A549 (cell line): Measurements from ENCODE around the gene RARB. TPM values are rescaled to one million over a fixed set of nuclear protein-coding genes. Genes with fewer than 3 reads are reported as not detected.
A peak's percentile ranks its signal among the peaks of the same experiment; 100 is the strongest.

ENCODE experiments used
- ATAC-seq, 2 experiments: fragments of 200-7000 bp in 1 of 2; fragments of >200 bp in 1 of 2; cut with Nextera tagmentation in 1 of 2; cut with Tn5 transposase in 1 of 2; 3 replicates each; pipeline versions ENCODE4 v1.8.0 to v1.9.1; 2018 to 2020; ENCODE audit warnings: mild to moderate bottlenecking in 1 of 2, moderate library complexity in 1 of 2
- CTCF ChIA-PET: fragments of 300-600 bp; sonication (Branson Sonifier 250); formaldehyde crosslinking; extraction: SDS; loops from one replicate; lab custom pipeline; 2021; ENCODE audit warnings: antibody characterized with exemption, inconsistent platforms; lab: Yijun Ruan, JAX
- POLR2A ChIA-PET: fragments of 350-600 bp; formaldehyde crosslinking; extraction: SDS; loops from one replicate; lab custom pipeline; 2021; ENCODE audit warnings: antibody characterized with exemption, inconsistent platforms; lab: Yijun Ruan, JAX
- DNase-seq, 2 experiments: peaks; one replicate each; pipeline versions ENCODE4 v3.0.0 to v3.0.0-alpha.2; 2011 to 2016; ENCODE audit warnings: low read depth in 1 of 2, low spot score in 1 of 2
- FAIRE-seq: peaks from 2 replicates; lab custom pipeline; 2011; peaks lifted over from hg19 to GRCh38; lab: Jason Lieb, UNC
- H3K27ac ChIP-seq, 2 experiments: fragments of >200 bp; sonication (Bioruptor Twin); formaldehyde crosslinking; 3 replicates each; pipeline ENCODE4 v1.5.1; 2016 to 2017
- H3K4me1 ChIP-seq: fragments of >200 bp; sonication (Bioruptor Twin); formaldehyde crosslinking; 3 replicates; pipeline ENCODE4 v1.6.1; 2016
- H3K4me2 ChIP-seq: fragments of >200 bp; sonication (Bioruptor Twin); formaldehyde crosslinking; 3 replicates; pipeline ENCODE4 v1.6.1; 2016
- H3K4me3 ChIP-seq: fragments of >200 bp; sonication (Bioruptor Twin); formaldehyde crosslinking; 3 replicates; pipeline ENCODE4 v1.5.1; 2016
- H3K9me3 ChIP-seq: fragments of >200 bp; sonication (Bioruptor Twin); formaldehyde crosslinking; 3 replicates; pipeline ENCODE4 v1.6.1; 2016
- BCL3 ChIP-seq: fragments of >200 bp; sonication (Bioruptor Twin); formaldehyde crosslinking; IDR thresholded peaks from 3 replicates; pipeline ENCODE4 v1.6.1; 2016
- BHLHE40 ChIP-seq: IDR thresholded peaks from 2 replicates; pipeline ENCODE4 v1.6.1; 2012; ENCODE audit warnings: low read depth, low read length, inconsistent platforms
- CBX2 ChIP-seq: fragments of 200-600 bp; sonication (generic); IDR thresholded peaks from 2 replicates; pipeline ENCODE4 v1.6.1; 2016; ENCODE audit warnings: low read depth, mild to moderate bottlenecking, borderline replicate concordance
- CEBPB ChIP-seq, 2 experiments: fragments of >200 bp in 1 of 2; sonication (Bioruptor Twin) in 1 of 2; formaldehyde crosslinking in 1 of 2; IDR thresholded peaks; 2 replicates each; pipeline ENCODE4 v1.6.1; 2012 to 2016
- CHD2 ChIP-seq: fragments of 150-350 bp; IDR thresholded peaks from 2 replicates; pipeline ENCODE4 v1.6.1; 2014; ENCODE audit warnings: low read length; ENCODE audit not compliant: partially characterized antibody
- CTCF ChIP-seq: fragments of >200 bp; sonication (Bioruptor Twin); formaldehyde crosslinking; IDR thresholded peaks from 3 replicates; pipeline ENCODE4 v1.5.1; 2016
- EHF ChIP-seq: fragments of 250-450 bp; sonication (Bioruptor Pico); IDR thresholded peaks from 2 replicates; pipeline ENCODE4 v1.5.0; 2020; ENCODE audit warnings: mild to moderate bottlenecking
- ELK1 ChIP-seq: fragments of 150-350 bp; IDR thresholded peaks from 2 replicates; pipeline ENCODE4 v1.6.1; 2014; ENCODE audit warnings: low read depth, mild to moderate bottlenecking, low read length
- EP300 ChIP-seq, 2 experiments: fragments of >200 bp; sonication (Bioruptor Twin); formaldehyde crosslinking; IDR thresholded peaks; 2 replicates in 1 of 2; 3 replicates in 1 of 2; pipeline ENCODE4 v1.6.1; 2016 to 2017
- FOSL2 ChIP-seq, 2 experiments: fragments of 450-650 bp in 1 of 2; fragments of >200 bp in 1 of 2; sonication (Bioruptor Twin) in 1 of 2; formaldehyde crosslinking; IDR thresholded peaks; 2 replicates each; pipeline versions ENCODE4 v1.5.0 to v1.6.1; 2016 to 2020; ENCODE audit warnings: mild to moderate bottlenecking in 1 of 2, moderate library complexity in 1 of 2
- GATA3 ChIP-seq: IDR thresholded peaks from 2 replicates; pipeline ENCODE4 v1.6.1; 2012; ENCODE audit warnings: borderline replicate concordance
- HES2 ChIP-seq: fragments of >200 bp; sonication (Bioruptor Twin); formaldehyde crosslinking; IDR thresholded peaks from 2 replicates; pipeline ENCODE4 v1.6.1; 2016
- HEYL ChIP-seq: fragments of 250-450 bp; sonication (Bioruptor Pico); IDR thresholded peaks from 2 replicates; pipeline ENCODE4 v1.8.0; 2021; ENCODE audit warnings: mild to moderate bottlenecking, moderate library complexity
- HOXB5 ChIP-seq: fragments of 250-450 bp; sonication (Bioruptor Pico); IDR thresholded peaks from 2 replicates; pipeline ENCODE4 v1.5.0; 2020; ENCODE audit warnings: mild to moderate bottlenecking, moderate library complexity
- JUN ChIP-seq, 2 experiments: fragments of >200 bp; sonication (Bioruptor Twin); formaldehyde crosslinking; IDR thresholded peaks; 2 replicates in 1 of 2; 3 replicates in 1 of 2; pipeline ENCODE4 v1.6.1; 2016 to 2017
- JUNB ChIP-seq: fragments of >200 bp; sonication (Bioruptor Twin); formaldehyde crosslinking; IDR thresholded peaks from 2 replicates; pipeline ENCODE4 v1.6.1; 2016
- MAX ChIP-seq: IDR thresholded peaks from 2 replicates; pipeline ENCODE4 v1.6.1; 2012
- NPAS2 ChIP-seq: fragments of 250-450 bp; sonication (Bioruptor Pico); IDR thresholded peaks from 2 replicates; pipeline ENCODE4 v1.8.0; 2022; ENCODE audit warnings: mild to moderate bottlenecking, moderate library complexity, borderline replicate concordance
- NR3C1 ChIP-seq: fragments of >200 bp; sonication (Bioruptor Twin); formaldehyde crosslinking; IDR thresholded peaks from 3 replicates; pipeline ENCODE4 v1.6.1; 2017
- RAD21 ChIP-seq, 2 experiments: fragments of >200 bp in 1 of 2; sonication (Bioruptor Twin) in 1 of 2; formaldehyde crosslinking in 1 of 2; IDR thresholded peaks in 1 of 2; conservative IDR thresholded peaks in 1 of 2; 2 replicates in 1 of 2; 3 replicates in 1 of 2; pipeline ENCODE4 v1.6.1; 2012 to 2018; ENCODE audit warnings: inconsistent platforms in 1 of 2
- RCOR1 ChIP-seq: fragments of 150-350 bp; IDR thresholded peaks from 2 replicates; pipeline ENCODE4 v1.6.1; 2014; ENCODE audit warnings: antibody characterized with exemption, low read length, low read depth
- RFX5 ChIP-seq: fragments of 450-650 bp; IDR thresholded peaks from 2 replicates; pipeline ENCODE4 v1.7.1; 2014; ENCODE audit warnings: antibody characterized with exemption, mild to moderate bottlenecking, moderate library complexity
- ZFP36 ChIP-seq: fragments of 450-650 bp; IDR thresholded peaks from 2 replicates; pipeline ENCODE4 v1.6.1; 2014; ENCODE audit warnings: borderline replicate concordance; ENCODE audit not compliant: partially characterized antibody
- ZNF302 ChIP-seq: fragments of 250-450 bp; sonication (Bioruptor Pico); IDR thresholded peaks from 2 replicates; pipeline ENCODE4 v1.9.0; 2021; ENCODE audit warnings: inconsistent platforms, mild to moderate bottlenecking, moderate library complexity
- ZSCAN20 ChIP-seq: fragments of 250-450 bp; sonication (Bioruptor Pico); IDR thresholded peaks from 2 replicates; pipeline ENCODE4 v1.8.0; 2022; ENCODE audit warnings: mild to moderate bottlenecking, moderate library complexity
- whole genome bisulfite sequencing: methylation state at CpG from one replicate; pipeline ENCODE4 v1.1.6; 2017; ENCODE audit errors: missing lambda C conversion rate; 5-methylcytosine and 5-hydroxymethylcytosine counted together
- polyA plus RNA-seq, 4 experiments: library from polyadenylated mRNA; depleted of rRNA in 3 of 4; stranded (reverse); fragments of >200 nt; fragmentation: RNase III in 1 of 4; extraction: RNeasy Plus Mini Kit Qiagen cat#74134 plus additional on column Dnase treatment in 1 of 4; gene quantifications; 2 replicates in 3 of 4; 3 replicates in 1 of 4; pipeline ENCODE4 v1.2.3, GENCODE V29; 2011 to 2017

Gene RARB
- polyA plus RNA-seq, 2 of the 4 experiments (the other 2 are of a cell fraction), result 24.5 to 30.8 TPM

- no peak overlapping the region for H3K4me3 ChIP-seq
- peak overlapping the region; percentile 76 to 78 for H3K27ac ChIP-seq
- TF ChIP-seq RAD21 (conservative IDR thresholded peaks at IDR 0.05 in 1 of 2, IDR thresholded peaks at IDR 0.05 in 1 of 2) (peak in 1 of 2 experiments; percentile 14; a peak in 1 of 5 replicates), RCOR1 (no peak), MAX (peak; percentile 52), ELK1 (no peak), EP300 (IDR thresholded peaks at IDR 0.05) (peak in 1 of 2 experiments; percentile 77; a peak in 1 of 5 replicates), CTCF (no peak), FOSL2 (IDR thresholded peaks at IDR 0.05) (no peak), FOSL2 (CRISPR knock-in tag; IDR thresholded peaks at IDR 0.05) (no peak), CHD2 (no peak), BCL3 (no peak), RFX5 (no peak), JUNB (peak; percentile 71), CBX2 (no peak), ZFP36 (no peak), GATA3 (peak; percentile 31; the same call in 1 of the 2 replicates), BHLHE40 (no peak), ZSCAN20 (CRISPR knock-in tag) (no peak), HOXB5 (no peak), ZNF302 (CRISPR knock-in tag) (no peak), HEYL (CRISPR knock-in tag) (no peak), NR3C1 (no peak), JUN (IDR thresholded peaks at IDR 0.05) (peak; percentile 44 to 52; a peak in 2 of 5 replicates), EHF (CRISPR knock-in tag) (no peak), NPAS2 (CRISPR knock-in tag) (no peak), CEBPB (IDR thresholded peaks at IDR 0.05) (peak; percentile 23 to 63; a peak in 3 of 4 replicates), HES2 (no peak)
- peak in 1 of 2 experiments; percentile 33 for DNase-seq
- H3K4me1 ChIP-seq, result peaks cover 33% of the 10 kb centered on the region
- peak; percentile 75 to 81 for ATAC-seq
- no peak for FAIRE-seq
- H3K4me2 ChIP-seq, result peak overlapping the region; percentile 25
- H3K9me3 ChIP-seq, result no peaks in the 10 kb centered on the region
- CTCF ChIA-PET, result interaction anchor here (0.6 to 1.9 kb wide), 3 partner anchors 9 to 67 kb away, joined by 3 to 5 read pairs (median 4); no protein-coding TSS in a partner anchor
- POLR2A ChIA-PET, result no interaction called here
- 46% methylated on average over 4 of the region's 4 CpGs for WGBS
Observed at GRCh38 chr3:25508901-25509300, 80.8 kb downstream of the RARB start.
